ENCODE data around the gene GPAT3. TPM values are rescaled to one million over a fixed set of nuclear protein-coding genes. Genes with fewer than 3 reads are reported as not detected.
"Not testable (repeated sequence)": the region's sequence is repeated elsewhere in the genome, so short reads cannot be mapped to it uniquely, and the experiment has no call there.

GPAT3 gene
- total RNA-seq, result 35.0 TPM

GRCh38 chr4:83535520-83536361 is at the start of gene GPAT3:
Gene GPAT3 (plus strand): TSS chr4:83536108. CDS start chr4:83536623, 515 bp downstream.
- DNase-seq, result peak; percentile 18

DNA sequence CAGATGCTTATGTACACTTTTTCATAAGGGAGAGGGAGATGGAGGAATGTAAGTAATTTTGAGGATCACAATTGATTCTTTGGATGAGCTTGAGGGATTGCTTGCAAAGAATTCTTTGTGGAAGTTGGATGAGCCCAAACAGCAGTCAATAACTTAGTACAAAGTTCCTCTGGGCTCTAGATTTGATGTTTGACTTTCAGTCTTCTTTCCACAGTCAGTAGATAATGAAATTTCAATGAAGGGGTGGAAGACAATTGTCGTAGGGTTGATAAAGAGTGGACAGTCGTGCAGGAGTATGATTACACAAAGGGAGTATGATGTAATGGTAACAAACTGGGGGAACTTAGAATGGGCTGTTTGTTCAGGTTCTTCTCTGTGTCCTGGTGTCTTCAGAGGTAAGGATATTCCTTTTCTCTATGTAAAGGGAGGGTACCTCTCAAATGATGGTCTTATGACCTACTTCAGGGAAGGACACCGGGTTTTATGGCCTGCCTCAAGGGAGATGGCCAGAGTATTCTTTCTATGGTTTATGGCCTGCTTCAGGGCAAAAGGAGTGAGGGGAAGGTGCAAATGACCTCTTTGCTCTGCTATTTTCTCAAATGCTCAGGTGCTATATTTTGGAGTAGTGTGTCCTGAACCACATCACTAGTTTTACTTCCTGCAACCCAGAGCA is 49.3 kb upstream of the GPAT3 start:
- DNase-seq, result no peak

- DNase-seq, result no peak
These were observed 46.1 kb upstream of the GPAT3 start for GRCh38 chr4:83489711-83490326.

- DNase-seq, result no peak
These were observed 44.9 kb upstream of the GPAT3 start for GRCh38 chr4:83490876-83491450.

DNA sequence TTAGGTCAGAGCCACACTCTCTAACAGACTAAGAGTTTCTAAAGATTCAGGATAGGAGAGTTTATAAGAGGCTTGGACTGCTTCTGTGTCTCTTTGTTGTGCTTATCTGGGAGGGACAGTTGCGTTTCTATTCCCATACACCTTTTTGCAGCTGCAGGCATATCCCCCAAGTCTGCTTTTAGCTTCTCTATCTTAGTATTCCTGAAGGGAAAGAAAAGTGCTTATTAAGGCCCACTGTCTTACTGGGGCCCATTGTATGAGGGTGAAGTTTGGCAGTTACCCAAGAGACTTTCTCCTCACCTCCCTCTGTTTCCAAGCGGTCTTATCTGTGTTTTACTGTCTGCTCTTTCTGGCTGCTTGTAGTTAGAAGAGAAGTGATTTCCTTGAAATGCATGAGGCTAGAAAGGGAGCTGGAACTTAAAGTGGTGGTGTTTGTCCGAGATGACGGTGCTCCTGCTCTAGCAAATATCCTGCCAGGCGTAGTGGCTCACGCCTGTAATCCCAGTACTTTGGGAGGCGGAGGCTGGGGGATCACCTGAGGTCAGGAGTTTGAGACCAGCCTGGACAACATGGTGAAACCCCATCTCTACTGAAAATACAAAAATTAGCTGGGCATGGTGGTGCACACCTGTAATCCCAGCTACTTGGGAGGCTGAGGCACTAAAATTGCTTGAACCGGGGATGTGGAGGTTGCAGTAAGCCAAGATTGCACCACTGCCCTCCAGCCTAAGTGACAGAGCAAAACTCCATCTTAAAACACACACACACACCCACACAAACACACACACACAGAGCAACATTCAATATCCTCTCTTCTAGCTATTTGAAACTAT is 39.6 kb upstream of the GPAT3 start:
- not testable (repeated sequence) for DNase-seq

- DNase-seq, result no peak
These were observed 37.7 kb upstream of the GPAT3 start for GRCh38 chr4:83498187-83498586.

DNA sequence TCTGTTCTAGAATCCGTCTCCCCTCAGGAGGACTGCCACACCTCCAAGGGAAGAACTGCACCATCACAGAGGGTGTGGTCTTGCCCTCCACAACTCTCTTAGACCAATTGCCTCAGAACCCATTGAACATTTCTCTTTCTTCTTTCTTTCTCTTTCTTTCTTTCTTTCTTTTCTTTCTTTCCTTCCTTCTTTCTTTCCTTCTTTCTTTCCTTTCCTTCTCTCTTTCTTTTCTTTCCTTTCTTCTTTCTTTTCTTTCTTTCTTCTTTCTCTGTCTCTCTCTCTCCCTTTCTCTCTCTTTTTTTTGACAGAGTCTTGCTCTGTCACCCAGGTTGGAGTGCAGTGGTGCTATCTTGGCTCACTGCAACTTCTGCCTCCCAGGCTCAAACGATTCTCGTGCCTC is 34.2 kb upstream of the GPAT3 start:
- DNase-seq, result not testable (repeated sequence)

GRCh38 chr4:83503974-83504373 is 31.9 kb upstream of the GPAT3 start:
- no peak for DNase-seq

DNA sequence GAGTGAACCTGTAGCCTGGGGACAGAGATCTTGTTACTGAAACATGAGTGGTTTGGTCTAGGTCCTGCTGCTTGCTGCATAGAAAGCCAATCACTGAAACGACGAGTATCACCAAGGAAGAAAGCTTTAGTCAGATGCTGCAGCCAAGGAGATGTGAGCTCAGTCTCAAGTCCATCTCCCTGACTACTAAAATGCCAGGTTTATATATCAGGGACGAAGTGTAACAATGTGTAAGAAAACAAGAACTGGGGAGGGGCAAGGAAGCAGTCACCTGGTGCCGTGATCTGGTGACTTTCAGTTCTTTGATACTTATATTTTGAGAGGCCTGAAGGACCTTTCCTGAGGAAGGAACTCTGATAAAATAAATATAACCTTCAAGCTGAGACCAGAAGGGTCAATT is 31.4 kb upstream of the GPAT3 start:
- DNase-seq, result no peak

DNA sequence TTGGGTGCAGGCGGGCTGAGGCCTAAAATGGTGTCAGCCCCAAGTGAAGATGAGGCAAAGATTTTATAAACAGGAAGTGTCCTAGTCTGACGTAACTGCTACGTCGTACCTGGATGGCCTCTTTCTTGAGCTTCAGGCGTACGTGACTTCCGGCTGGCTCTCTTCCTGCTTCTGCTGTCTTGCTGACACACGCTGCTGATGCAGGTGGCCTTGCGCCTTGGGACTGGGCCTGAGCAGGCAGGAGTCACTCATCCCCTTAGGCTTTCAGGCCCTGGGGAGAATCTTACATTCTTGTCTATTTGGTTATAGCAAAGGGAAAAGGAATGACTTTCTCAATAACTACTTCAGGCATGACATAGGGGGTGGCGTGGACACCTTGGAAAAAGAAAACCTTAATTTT is 30.9 kb upstream of the GPAT3 start:
- no peak for DNase-seq

DNA sequence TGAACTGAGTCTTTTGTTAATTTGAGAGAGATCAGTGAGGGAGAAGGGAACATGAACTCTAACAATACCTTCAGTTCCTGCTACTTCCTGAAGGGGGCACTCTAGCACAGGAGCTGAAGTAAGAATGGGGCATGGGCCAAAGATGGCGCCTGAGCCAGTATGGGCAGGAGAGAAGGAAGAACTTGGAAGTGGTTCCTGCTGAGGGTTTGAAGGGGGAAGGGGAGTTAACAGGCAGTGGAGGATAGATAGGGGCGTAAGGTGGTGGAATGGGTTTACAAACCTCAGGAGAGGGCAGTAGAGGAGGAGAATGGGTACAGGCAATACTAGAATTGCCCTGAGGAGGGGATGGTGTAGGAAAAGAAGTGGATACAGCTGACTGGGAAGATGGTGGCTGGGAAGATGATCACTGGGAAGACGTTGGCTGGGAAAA is 26.7 kb upstream of the GPAT3 start:
- not testable (repeated sequence) for DNase-seq

GRCh38 chr4:83510442-83510841 is 25.5 kb upstream of the GPAT3 start:
- no peak for DNase-seq

GRCh38 chr4:83516042-83516772 is 19.7 kb upstream of the GPAT3 start:
- no peak for DNase-seq

DNA sequence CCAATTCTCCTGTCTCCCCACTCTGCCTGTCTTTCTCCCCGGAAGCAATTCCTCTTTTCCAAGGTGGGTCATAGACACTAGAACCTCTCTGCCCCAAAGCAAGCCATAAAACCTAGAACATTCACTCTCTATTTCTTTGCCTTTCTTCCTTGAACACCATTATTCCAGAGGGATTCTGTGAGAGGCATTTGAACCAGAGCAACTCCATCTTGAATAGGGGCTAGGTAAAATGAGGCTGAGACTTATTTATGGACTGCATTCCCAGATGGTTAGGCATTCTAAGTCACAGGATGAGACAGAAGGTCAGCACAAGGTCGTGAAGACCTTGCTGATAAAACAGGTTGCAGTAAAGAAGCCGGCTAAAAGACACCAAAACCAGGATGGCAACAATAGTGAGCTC is 13.7 kb upstream of the GPAT3 start:
- DNase-seq, result no peak

GRCh38 chr4:83527671-83528070 is 8.2 kb upstream of the GPAT3 start:
- no peak for DNase-seq

DNA sequence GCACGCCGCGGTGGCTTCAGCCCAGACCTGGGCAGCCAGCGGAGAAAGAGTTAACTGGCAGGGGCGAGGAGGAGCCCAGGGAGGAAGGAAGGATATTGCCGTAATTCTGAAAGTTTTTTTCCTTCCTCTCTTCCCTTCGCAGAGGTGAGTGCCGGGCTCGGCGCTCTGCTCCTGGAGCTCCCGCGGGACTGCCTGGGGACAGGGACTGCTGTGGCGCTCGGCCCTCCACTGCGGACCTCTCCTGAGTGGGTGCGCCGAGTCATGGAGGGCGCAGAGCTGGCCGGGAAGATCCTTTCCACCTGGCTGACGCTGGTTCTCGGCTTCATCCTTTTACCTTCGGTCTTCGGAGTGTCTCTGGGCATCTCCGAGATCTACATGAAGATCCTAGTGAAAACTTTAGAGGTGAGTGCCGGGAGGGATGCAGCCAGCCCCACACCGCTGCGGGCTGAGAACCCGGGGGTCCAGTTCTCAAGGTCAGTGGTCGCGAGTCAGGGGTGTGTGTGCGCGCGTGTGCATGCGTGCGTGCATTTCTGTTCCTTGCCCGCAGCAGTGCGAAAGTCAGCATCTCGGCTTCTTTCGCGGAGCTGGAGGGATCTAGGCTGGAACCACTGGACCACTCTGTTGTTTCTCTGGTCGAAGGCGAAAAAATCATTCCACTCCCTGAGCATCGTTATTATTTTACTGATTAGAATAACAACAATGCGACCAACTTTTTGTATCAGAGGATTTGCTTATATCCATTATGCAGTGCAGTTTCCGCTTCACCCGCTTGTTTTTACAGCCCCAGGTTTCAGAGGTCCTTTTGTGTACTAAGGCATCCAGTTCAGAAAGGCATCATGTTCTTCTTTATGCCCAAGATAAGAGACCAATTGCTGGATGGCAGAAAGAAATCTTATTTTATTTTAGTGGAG is 709 bp downstream of the GPAT3 start:
- DNase-seq, result no peak

- no peak for DNase-seq
These were observed 6.3 kb downstream of the GPAT3 start for GRCh38 chr4:83542225-83542624.

DNA sequence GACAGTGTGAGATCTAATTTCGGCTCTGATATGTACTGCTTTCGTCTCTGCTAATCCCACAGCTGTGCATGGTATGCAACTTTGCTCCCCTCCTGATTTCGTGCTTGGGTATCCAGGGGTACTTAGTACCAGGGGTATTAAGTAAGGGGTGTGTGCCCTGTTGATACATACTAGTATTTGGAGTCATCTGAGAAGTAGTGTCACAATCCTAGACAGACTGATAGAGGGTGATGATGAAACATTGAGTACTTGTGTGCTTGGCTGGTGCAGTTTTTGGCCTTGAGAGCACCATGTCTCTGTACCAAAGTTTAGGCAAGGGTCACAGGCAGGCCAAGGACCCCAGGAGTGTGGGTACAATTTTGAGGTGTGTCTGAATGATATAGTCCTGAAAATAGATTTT is 10.9 kb downstream of the GPAT3 start:
- no peak for DNase-seq

DNA sequence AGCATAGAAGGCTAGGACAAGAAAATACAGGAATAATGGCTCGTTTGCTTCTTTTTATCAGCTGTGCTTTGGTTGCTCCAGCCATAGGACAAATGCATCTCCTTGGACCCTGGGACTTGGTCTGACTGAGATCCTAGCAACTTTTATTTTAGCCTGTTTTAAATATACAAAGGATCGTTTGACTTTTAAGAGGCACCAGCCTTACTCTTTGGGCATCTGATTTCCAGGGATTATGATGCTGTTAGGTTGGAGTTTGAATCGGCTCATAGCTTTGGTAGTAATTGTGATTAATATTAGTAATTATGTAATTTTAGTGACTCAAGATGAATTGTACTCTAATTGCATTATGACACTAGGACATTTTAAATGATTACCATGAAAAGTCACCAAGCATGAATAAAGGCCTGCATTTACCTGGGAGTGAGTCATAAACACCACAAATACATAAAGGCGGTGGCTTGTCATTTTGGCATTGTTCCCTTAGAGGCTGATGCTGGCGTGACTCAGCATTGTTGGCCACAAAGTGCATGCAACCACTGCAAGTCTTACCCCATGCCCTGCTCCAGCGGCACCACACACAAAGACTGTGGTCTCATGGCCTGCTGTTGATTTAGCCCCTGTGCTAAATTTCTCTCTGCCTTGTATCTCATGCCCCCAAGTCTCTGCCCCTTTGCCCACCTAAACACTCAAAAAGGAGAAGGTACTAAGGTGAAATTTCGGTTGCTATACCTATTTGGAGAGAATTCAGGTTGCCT is 12.4 kb downstream of the GPAT3 start:
- no peak for DNase-seq
